HG03175 (cell line): ENCODE data around the gene LIPG.

ENCODE experiments used
- ATAC-seq: cut with Tn5 transposase; IDR thresholded peaks from one replicate; pipeline ENCODE4 v1.9.1; 2021; ENCODE audit warnings: mild to moderate bottlenecking, moderate library complexity; ENCODE audit not compliant: unreplicated experiment

The LIPG gene

GRCh38 chr18:49631146-49631866 is 69.4 kb downstream of the LIPG start:
- ATAC-seq: no peak

GRCh38 chr18:49632588-49632987 is 70.7 kb downstream of the LIPG start:
- ATAC-seq: no peak

- no peak for ATAC-seq
These were observed 76.4 kb downstream of the LIPG start for GRCh38 chr18:49638209-49638785.

GRCh38 chr18:49638891-49639557 is 77.2 kb downstream of the LIPG start:
- no peak for ATAC-seq

GRCh38 chr18:49639643-49640391 is 78.0 kb downstream of the LIPG start:
- no peak for ATAC-seq

- ATAC-seq: no peak
These were observed 78.9 kb downstream of the LIPG start for GRCh38 chr18:49640741-49641140.

- no peak for ATAC-seq
These were observed 83.3 kb downstream of the LIPG start for GRCh38 chr18:49645196-49645595.

DNA sequence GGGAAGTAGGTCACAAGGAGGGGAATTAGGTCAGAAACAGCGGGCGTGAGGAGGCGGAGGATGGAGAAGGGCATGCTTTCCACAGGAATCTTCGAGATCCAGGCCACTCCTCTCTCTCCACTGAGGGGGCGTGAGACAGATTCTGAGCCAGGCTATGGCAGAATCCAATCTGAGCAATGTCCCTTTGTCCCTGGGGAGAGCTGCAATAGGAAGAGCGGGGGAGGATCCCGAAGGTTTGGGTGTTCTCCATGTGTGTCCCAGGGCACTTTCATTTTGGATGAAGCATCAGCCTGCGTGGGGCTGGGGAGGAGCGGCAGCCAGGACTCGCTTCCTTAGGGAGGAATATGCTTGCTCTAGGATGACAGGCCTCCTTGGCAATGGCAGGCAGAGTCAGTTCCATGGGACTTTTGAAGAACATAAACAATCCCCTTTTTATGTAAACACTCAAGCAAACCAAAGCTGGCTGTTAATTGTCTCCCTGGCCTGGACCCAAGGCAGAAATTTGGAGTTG is 84.0 kb downstream of the LIPG start:
- no peak for ATAC-seq

DNA sequence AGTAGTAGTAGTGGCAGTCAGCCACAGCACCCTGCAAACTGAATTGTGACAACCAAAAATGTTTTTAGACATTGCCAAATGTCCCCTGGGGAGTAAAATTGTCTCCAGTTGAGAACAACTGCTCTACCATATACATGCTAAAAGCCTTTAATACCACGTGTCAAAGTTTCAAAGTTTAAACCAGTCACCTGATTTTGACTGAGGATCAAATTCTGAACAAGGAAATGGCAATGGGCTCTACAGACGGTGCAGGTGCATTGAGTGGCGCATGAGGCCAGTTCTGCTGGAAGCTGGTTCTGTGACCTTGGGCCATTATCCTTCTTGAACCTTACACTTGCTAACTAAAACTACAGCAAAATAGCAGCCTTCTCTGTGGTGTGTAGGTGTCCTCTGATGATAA is 85.0 kb downstream of the LIPG start:
- no peak for ATAC-seq

DNA sequence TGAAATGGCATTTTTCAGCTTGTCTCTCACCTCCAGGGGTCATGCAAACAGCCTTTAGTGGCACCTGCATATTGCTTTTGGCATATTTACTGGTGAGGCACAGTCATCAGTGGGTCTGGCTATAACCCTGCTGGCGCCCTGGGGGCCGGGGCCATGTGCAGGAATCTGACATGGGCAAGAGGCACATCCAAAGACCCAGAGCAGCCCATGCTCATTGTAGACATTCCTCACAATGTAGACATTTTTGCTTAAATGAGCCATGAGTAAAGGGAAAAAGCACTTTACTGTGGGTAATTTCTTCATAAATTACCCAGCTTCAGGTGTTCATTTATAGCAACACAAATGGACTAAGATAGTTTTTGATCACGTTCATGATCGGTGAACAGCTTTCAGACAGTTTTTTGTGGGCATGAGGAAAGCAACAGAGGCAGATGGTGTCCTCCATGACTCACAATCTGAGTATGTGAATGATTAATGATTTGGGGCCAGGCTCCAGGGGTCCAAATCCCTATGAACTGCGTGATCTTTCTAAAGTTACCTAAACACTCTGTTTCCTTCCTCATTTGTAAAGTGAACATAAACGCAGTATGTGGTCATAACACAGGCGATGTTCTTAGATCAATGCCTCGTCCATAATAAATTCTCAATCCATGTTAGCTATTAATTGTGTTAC is 85.8 kb downstream of the LIPG start:
- ATAC-seq: no peak

DNA sequence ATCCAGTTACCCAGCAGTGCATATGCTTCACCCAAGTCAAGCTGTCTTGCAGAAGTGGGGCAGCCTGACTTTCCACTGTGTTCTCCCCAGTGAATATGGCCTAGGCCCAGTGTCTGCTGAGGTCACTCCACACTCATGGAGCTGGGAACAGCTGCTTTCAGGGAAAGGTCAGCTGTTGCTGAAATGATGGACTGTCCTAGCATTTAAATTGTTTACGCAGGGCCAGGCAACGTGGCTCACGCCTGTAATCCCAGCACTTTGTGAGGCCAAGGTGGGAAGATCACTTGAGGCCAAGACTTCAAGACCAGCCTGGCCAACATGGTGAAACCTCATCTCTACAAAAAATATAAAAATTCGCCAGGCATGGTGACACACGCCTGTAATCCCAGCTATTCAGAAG is 86.5 kb downstream of the LIPG start:
- ATAC-seq: no peak
